MM.1S (cell line): ENCODE measurements around the gene CNFN.

Experiments used
- DNase-seq: peaks from one replicate; pipeline ENCODE4 v3.0.0-alpha.2; 2015
- H2AFZ ChIP-seq: fragments of 300-600 bp; sonication (generic); 2 replicates; pipeline ENCODE4 v1.6.0; 2016; ENCODE audit warnings: antibody characterized with exemption, low read length
- H3F3A ChIP-seq: fragments of 300-600 bp; sonication (generic); 2 replicates; pipeline ENCODE4 v1.6.1; 2016; ENCODE audit warnings: mild to moderate bottlenecking, antibody characterized with exemption, low read length, moderate library complexity, mixed read lengths; ENCODE audit not compliant: insufficient read depth
- H3K27ac ChIP-seq: fragments of 300-600 bp; sonication (generic); 2 replicates; pipeline ENCODE4 v1.5.1; 2016; ENCODE audit warnings: mild to moderate bottlenecking, low read length
- H3K27me3 ChIP-seq: fragments of 300-600 bp; sonication (generic); replicated peaks from 2 replicates; pipeline ENCODE4 v1.6.0; 2016; ENCODE audit warnings: low read length; ENCODE audit not compliant: insufficient read depth
- H3K36me3 ChIP-seq: fragments of 300-600 bp; sonication (generic); replicated peaks from 2 replicates; pipeline ENCODE4 v1.6.1; 2016; ENCODE audit warnings: mild to moderate bottlenecking, low read length, mixed read lengths; ENCODE audit not compliant: insufficient read depth
- H3K4me1 ChIP-seq: fragments of 300-600 bp; sonication (generic); 2 replicates; pipeline ENCODE4 v1.6.1; 2016; ENCODE audit warnings: low read length, mixed read lengths
- H3K4me2 ChIP-seq: fragments of 300-600 bp; sonication (generic); 2 replicates; pipeline ENCODE4 v1.6.0; 2016; ENCODE audit warnings: low read depth, low read length
- H3K4me3 ChIP-seq: fragments of 300-600 bp; sonication (generic); 2 replicates; pipeline ENCODE4 v1.5.1; 2016; ENCODE audit warnings: low read length, mixed read lengths
- H3K79me2 ChIP-seq: fragments of 300-600 bp; sonication (generic); 2 replicates; pipeline ENCODE4 v1.6.1; 2016; ENCODE audit warnings: mixed run types, low read length, mixed read lengths
- H3K9ac ChIP-seq: fragments of 300-600 bp; sonication (generic); 2 replicates; pipeline ENCODE4 v1.6.1; 2016; ENCODE audit warnings: low read length, mixed read lengths
- H3K9me2 ChIP-seq: fragments of 300-600 bp; sonication (generic); replicated peaks from 2 replicates; pipeline ENCODE4 v1.6.1; 2016; ENCODE audit warnings: mild to moderate bottlenecking, low read length, mixed read lengths; ENCODE audit not compliant: insufficient read depth
- H3K9me3 ChIP-seq: fragments of 300-600 bp; sonication (generic); replicated peaks from 2 replicates; pipeline ENCODE4 v1.6.1; 2016; ENCODE audit warnings: mild to moderate bottlenecking, low read length, mixed read lengths; ENCODE audit not compliant: insufficient read depth
- H4K20me1 ChIP-seq: fragments of 300-600 bp; sonication (generic); 2 replicates; pipeline ENCODE4 v1.6.1; 2016; ENCODE audit warnings: mild to moderate bottlenecking, low read length, moderate library complexity, mixed read lengths; ENCODE audit not compliant: insufficient read depth
- EZH2 ChIP-seq: fragments of 300-600 bp; sonication (generic); optimal IDR thresholded peaks from 2 replicates; pipeline ENCODE3; 2017; ENCODE audit warnings: low read depth, mild to moderate bottlenecking, antibody characterized with exemption, low read length, mixed read lengths
- EZH2phosphoT487 ChIP-seq: fragments of 300-600 bp; sonication (generic); IDR thresholded peaks from 2 replicates; pipeline ENCODE4 v1.6.1; 2018; ENCODE audit warnings: antibody characterized with exemption, low read length
- TF ChIP-seq, protein P1 (sequence below): fragments of 300-600 bp; sonication (generic); IDR thresholded peaks from 2 replicates; pipeline ENCODE4 v1.5.1; 2016; ENCODE audit warnings: antibody characterized with exemption, low read length, mixed read lengths

CNFN gene

DNA sequence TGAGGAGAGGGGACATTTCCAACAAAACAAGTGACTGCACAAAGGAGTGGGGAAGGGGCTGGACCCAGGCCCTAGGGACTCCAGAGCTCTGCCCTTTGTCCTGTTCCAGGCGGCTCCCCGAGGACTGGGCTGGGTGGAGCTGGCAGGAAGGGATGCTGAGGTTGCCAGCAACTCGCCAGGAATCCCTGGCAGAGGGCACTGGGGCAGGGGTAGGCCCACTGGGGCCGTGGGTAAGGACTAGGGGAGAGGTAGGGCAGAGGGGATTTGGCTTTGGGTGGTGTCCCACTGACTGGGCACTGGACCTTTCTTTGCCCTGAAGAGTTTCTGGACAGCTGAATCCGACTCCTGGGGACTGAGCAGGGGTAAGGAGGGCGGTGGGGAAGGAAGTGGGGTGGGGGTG is 29.2 kb upstream of the CNFN start:
- no peaks in the 10 kb centered on the region for H3K27me3 ChIP-seq
- H3K4me3 ChIP-seq: no peak overlapping the region
- no peaks in the 10 kb centered on the region for H4K20me1 ChIP-seq
- H3K79me2 ChIP-seq: peaks cover 26% of the 10 kb centered on the region
- no peak for DNase-seq
- H3K9me2 ChIP-seq: no peaks in the 10 kb centered on the region
- peaks cover 13% of the 10 kb centered on the region; the same call in 1 of the 2 replicates for H3F3A ChIP-seq
- TF ChIP-seq, protein P1, sequence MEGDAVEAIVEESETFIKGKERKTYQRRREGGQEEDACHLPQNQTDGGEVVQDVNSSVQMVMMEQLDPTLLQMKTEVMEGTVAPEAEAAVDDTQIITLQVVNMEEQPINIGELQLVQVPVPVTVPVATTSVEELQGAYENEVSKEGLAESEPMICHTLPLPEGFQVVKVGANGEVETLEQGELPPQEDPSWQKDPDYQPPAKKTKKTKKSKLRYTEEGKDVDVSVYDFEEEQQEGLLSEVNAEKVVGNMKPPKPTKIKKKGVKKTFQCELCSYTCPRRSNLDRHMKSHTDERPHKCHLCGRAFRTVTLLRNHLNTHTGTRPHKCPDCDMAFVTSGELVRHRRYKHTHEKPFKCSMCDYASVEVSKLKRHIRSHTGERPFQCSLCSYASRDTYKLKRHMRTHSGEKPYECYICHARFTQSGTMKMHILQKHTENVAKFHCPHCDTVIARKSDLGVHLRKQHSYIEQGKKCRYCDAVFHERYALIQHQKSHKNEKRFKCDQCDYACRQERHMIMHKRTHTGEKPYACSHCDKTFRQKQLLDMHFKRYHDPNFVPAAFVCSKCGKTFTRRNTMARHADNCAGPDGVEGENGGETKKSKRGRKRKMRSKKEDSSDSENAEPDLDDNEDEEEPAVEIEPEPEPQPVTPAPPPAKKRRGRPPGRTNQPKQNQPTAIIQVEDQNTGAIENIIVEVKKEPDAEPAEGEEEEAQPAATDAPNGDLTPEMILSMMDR: no peak
- TF ChIP-seq EZH2phosphoT487 (no peak), EZH2 (no peak)
- H2AFZ ChIP-seq: no peak overlapping the region
- peaks cover 15% of the 10 kb centered on the region for H3K4me1 ChIP-seq
- H3K9ac ChIP-seq: no peak overlapping the region
- H3K4me2 ChIP-seq: no peak overlapping the region
- no peaks in the 10 kb centered on the region; the same call in 1 of the 2 replicates for H3K36me3 ChIP-seq
- H3K27ac ChIP-seq: no peak overlapping the region
- no peaks in the 10 kb centered on the region for H3K9me3 ChIP-seq

DNA sequence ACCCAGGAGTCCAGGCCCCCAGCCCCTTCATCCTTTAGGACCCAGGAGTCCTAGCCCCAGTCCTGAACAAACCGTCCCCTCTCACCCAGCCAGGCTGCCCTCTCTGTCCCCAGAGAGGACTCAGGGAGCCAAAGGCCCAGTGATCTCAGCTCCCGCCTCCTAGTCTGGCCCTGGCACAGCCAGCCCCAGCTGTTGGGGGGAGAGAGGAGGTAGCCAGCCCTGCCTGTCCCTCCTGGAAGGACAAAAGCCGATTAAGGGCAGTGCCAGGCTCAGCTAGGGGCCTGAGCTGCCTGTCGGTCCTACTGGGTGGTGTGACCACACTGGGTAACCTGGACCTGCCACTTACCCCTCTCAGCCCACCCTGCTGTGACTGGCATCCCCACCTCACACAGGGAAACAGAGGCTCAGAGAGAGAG is 22.6 kb upstream of the CNFN start:
- Histone ChIP-seq H3K4me3 (no peak overlapping the region), H4K20me1 (no peaks in the 10 kb centered on the region), H3K36me3 (no peaks in the 10 kb centered on the region; the same call in 1 of the 2 replicates), H3K27me3 (no peaks in the 10 kb centered on the region), H3K9ac (no peak overlapping the region), H3K4me2 (no peak overlapping the region), H3K79me2 (no peaks in the 10 kb centered on the region), H3F3A (no peaks in the 10 kb centered on the region), H3K27ac (no peak overlapping the region), H3K9me3 (no peaks in the 10 kb centered on the region), H3K9me2 (no peaks in the 10 kb centered on the region), H2AFZ (no peak overlapping the region), H3K4me1 (no peaks in the 10 kb centered on the region)
- DNase-seq: no peak
- TF ChIP-seq EZH2 (no peak), EZH2phosphoT487 (no peak)
- TF ChIP-seq, protein P1: no peak

DNA sequence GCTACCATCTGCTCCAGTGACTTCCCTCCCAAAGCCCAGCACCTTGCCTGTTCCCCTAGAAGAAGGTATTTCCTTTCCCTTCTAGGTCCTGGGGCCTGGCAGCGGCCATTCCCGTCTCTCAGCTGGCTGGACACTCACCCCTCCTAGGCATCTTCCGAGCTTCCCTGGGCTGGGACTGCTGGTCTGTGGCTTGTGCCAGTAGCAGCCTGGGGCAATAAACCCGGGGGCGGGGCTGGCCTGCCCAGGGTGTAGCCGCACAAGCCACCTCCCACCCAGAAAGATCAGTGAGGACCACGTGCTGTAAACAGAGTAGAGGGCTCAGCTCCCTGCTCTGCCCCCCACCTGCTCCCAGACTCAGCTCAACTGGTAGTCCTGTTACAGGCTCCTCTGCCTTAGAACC is 22.1 kb upstream of the CNFN start:
- H3F3A ChIP-seq: no peaks in the 10 kb centered on the region
- no peaks in the 10 kb centered on the region for H3K9me2 ChIP-seq
- H3K4me3 ChIP-seq: no peak overlapping the region
- DNase-seq: no peak
- no peaks in the 10 kb centered on the region for H3K9me3 ChIP-seq
- H3K27ac ChIP-seq: no peak overlapping the region
- H3K4me1 ChIP-seq: no peaks in the 10 kb centered on the region
- no peak overlapping the region for H2AFZ ChIP-seq
- no peaks in the 10 kb centered on the region for H3K27me3 ChIP-seq
- no peak overlapping the region for H3K4me2 ChIP-seq
- no peak for TF ChIP-seq EZH2phosphoT487
- TF ChIP-seq, protein P1: no peak
- no peak for TF ChIP-seq EZH2
- no peaks in the 10 kb centered on the region for H4K20me1 ChIP-seq
- H3K9ac ChIP-seq: no peak overlapping the region
- no peaks in the 10 kb centered on the region; the same call in 1 of the 2 replicates for H3K36me3 ChIP-seq
- no peaks in the 10 kb centered on the region for H3K79me2 ChIP-seq
